HG03439 (cell line): Measurements from ENCODE around the gene ASAP2.

Experiments used
- ATAC-seq: cut with Tn5 transposase; IDR thresholded peaks from one replicate; pipeline ENCODE4 v1.9.1; 2021; ENCODE audit warnings: mild to moderate bottlenecking, moderate library complexity; ENCODE audit not compliant: unreplicated experiment

The ASAP2 gene

GRCh38 chr2:9179572-9180201 is 26.9 kb upstream of the ASAP2 start:
- ATAC-seq = no peak

- ATAC-seq = no peak
These were observed 22.3 kb upstream of the ASAP2 start for GRCh38 chr2:9184361-9184760.

GRCh38 chr2:9187620-9188214 is 18.9 kb upstream of the ASAP2 start:
- ATAC-seq = no peak

GRCh38 chr2:9188823-9189222 is 17.8 kb upstream of the ASAP2 start:
- no peak for ATAC-seq

- no peak for ATAC-seq
These were observed 16.7 kb upstream of the ASAP2 start for GRCh38 chr2:9189901-9190300.

GRCh38 chr2:9191041-9191481 is 15.6 kb upstream of the ASAP2 start:
- ATAC-seq = no peak

GRCh38 chr2:9192712-9193111 is 13.9 kb upstream of the ASAP2 start:
- no peak for ATAC-seq

GRCh38 chr2:9194352-9194751 is 12.3 kb upstream of the ASAP2 start:
- ATAC-seq = no peak

GRCh38 chr2:9196637-9197036 is 10.0 kb upstream of the ASAP2 start:
- ATAC-seq = no peak

- no peak for ATAC-seq
These were observed 8.7 kb upstream of the ASAP2 start for GRCh38 chr2:9197916-9198315.

GRCh38 chr2:9199716-9200632 is 6.6 kb upstream of the ASAP2 start:
- ATAC-seq = no peak

- no peak for ATAC-seq
These were observed 6.0 kb upstream of the ASAP2 start for GRCh38 chr2:9200633-9201015.

- ATAC-seq = no peak
These were observed 5.3 kb upstream of the ASAP2 start for GRCh38 chr2:9201185-9201891.

- ATAC-seq = no peak
These were observed 3.6 kb upstream of the ASAP2 start for GRCh38 chr2:9203006-9203405.

- ATAC-seq = no peak
These were observed 2.7 kb upstream of the ASAP2 start for GRCh38 chr2:9203876-9204275.

- no peak for ATAC-seq
These were observed 1.7 kb upstream of the ASAP2 start for GRCh38 chr2:9204939-9205338.

GRCh38 chr2:9205486-9205885 is 1.1 kb upstream of the ASAP2 start:
- ATAC-seq = no peak

- peak; percentile 25 for ATAC-seq
These were observed 504 bp downstream of the ASAP2 start for GRCh38 chr2:9206991-9207640.

- no peak for ATAC-seq
These were observed 1.2 kb downstream of the ASAP2 start for GRCh38 chr2:9207641-9208311.

- ATAC-seq = no peak
These were observed 2.3 kb downstream of the ASAP2 start for GRCh38 chr2:9208875-9209274.
